HepG2 (cell line): ENCODE measurements around the gene SYTL5. TPM values are rescaled to one million over a fixed set of nuclear protein-coding genes. Genes with fewer than 3 reads are reported as not detected.

Source experiments
- ATAC-seq: fragments of 200-7000 bp; cut with Tn5 transposase; 3 replicates; pipeline ENCODE4 v1.9.1; 2020; ENCODE audit warnings: mild to moderate bottlenecking, moderate library complexity
- BruUV-seq: library from RNA; stranded (reverse); fragments of 400-500 nt; replicated peaks from 2 replicates; lab custom pipeline; 2021; lab: Mats Ljungman, UMichigan
- CTCF ChIA-PET: fragments of 300-600 bp; formaldehyde crosslinking; extraction: SDS; loops from one replicate; lab custom pipeline; 2021; ENCODE audit warnings: low total read pairs, inconsistent platforms, low intra/inter-chr PET ratio; lab: Yijun Ruan, JAX
- POLR2A ChIA-PET: fragments of 350-600 bp; sonication (Branson Sonifier 250); formaldehyde crosslinking; loops from one replicate; lab custom pipeline; 2020; ENCODE audit warnings: antibody characterized with exemption, inconsistent platforms; lab: Yijun Ruan, JAX
- DNase-seq: peaks from one replicate; pipeline ENCODE4 v3.0.0-alpha.2; 2015; ENCODE audit warnings: low spot score
- FAIRE-seq: peaks from 3 replicates; lab custom pipeline; 2011; peaks lifted over from hg19 to GRCh38; lab: Jason Lieb, UNC
- H2AFZ ChIP-seq: one replicate; pipeline ENCODE4 v1.6.1; 2011; ENCODE audit warnings: low read length, inconsistent platforms
- H3K27ac ChIP-seq: fragments of 300-600 bp; 3 replicates; pipeline ENCODE4 v1.8.0; 2011; ENCODE audit warnings: mixed run types, mild to moderate bottlenecking, mixed read lengths, low read length, inconsistent platforms; ENCODE audit not compliant: insufficient read depth; ENCODE audit errors: extremely low read length
- H3K27me3 ChIP-seq, 2 experiments: fragments of 200-600 bp in 1 of 2; 2 replicates in 1 of 2; 3 replicates in 1 of 2; pipeline versions ENCODE4 v1.6.0 to v1.8.0; 2011; ENCODE audit warnings: low read length in 2 of 2, mild to moderate bottlenecking in 2 of 2, moderate library complexity in 2 of 2, inconsistent platforms in 1 of 2; ENCODE audit not compliant: insufficient read depth in 2 of 2, control insufficient read depth in 1 of 2
- H3K36me3 ChIP-seq, 2 experiments: fragments of 200-600 bp in 1 of 2; replicated peaks in 1 of 2; 2 replicates in 1 of 2; 3 replicates in 1 of 2; pipeline versions ENCODE4 v1.5.1 to v1.8.0; 2011; ENCODE audit warnings: low read length in 2 of 2, inconsistent platforms in 1 of 2; ENCODE audit not compliant: insufficient read depth in 2 of 2, control insufficient read depth in 1 of 2
- H3K4me1 ChIP-seq: 2 replicates; pipeline ENCODE4 v1.5.1; 2012; ENCODE audit warnings: low read length, inconsistent platforms; ENCODE audit not compliant: insufficient read depth
- H3K4me2 ChIP-seq: 2 replicates; pipeline ENCODE4 v1.6.0; 2011; ENCODE audit warnings: low read depth, low read length, inconsistent platforms
- H3K4me3 ChIP-seq, 3 experiments: fragments of 200-600 bp in 1 of 3; sonication (generic), shearing (Covaris generic) in 1 of 3; replicated peaks in 1 of 3; 2 replicates each; pipeline ENCODE4 v1.5.1; 2011 to 2016; ENCODE audit warnings: low read length in 3 of 3, inconsistent platforms in 2 of 3, low read depth in 2 of 3, mild to moderate bottlenecking in 2 of 3, control low read depth in 1 of 3, mixed read lengths in 1 of 3; ENCODE audit not compliant: insufficient read depth in 1 of 3
- H3K79me2 ChIP-seq: one replicate; pipeline ENCODE4 v1.6.1; 2011; ENCODE audit warnings: low read length, inconsistent platforms; ENCODE audit not compliant: insufficient read depth
- H3K9ac ChIP-seq: 2 replicates; pipeline ENCODE4 v1.6.0; 2011; ENCODE audit warnings: mild to moderate bottlenecking, low read depth, low read length, inconsistent platforms; ENCODE audit not compliant: insufficient read depth
- H3K9me3 ChIP-seq: 2 replicates; pipeline ENCODE4 v1.5.1; 2012; ENCODE audit warnings: mild to moderate bottlenecking, low read length
- H4K20me1 ChIP-seq: 2 replicates; pipeline ENCODE4 v1.6.0; 2011; ENCODE audit warnings: inconsistent platforms, mild to moderate bottlenecking, low read length, moderate library complexity; ENCODE audit not compliant: insufficient read depth
- HOXD1 ChIP-seq: sonication (generic); formaldehyde crosslinking; IDR thresholded peaks from 2 replicates; pipeline ENCODE4 v1.5.0; 2020; ENCODE audit warnings: missing genetic modification reagents
- MEIS1 ChIP-seq: sonication (generic); formaldehyde crosslinking; IDR thresholded peaks from 2 replicates; pipeline ENCODE4 v1.9.0; 2021; ENCODE audit warnings: mild to moderate bottlenecking, missing genetic modification reagents, moderate library complexity, borderline replicate concordance
- NFYB ChIP-seq: sonication (generic); formaldehyde crosslinking; IDR thresholded peaks from 2 replicates; pipeline ENCODE4 v1.4.0; 2020; ENCODE audit warnings: missing genetic modification reagents
- THYN1 ChIP-seq: sonication (generic); formaldehyde crosslinking; IDR thresholded peaks from 2 replicates; pipeline ENCODE4 v1.8.1; 2023; ENCODE audit warnings: low read depth, mild to moderate bottlenecking, moderate library complexity, missing genetic modification reagents, borderline replicate concordance
- YY1 ChIP-seq: IDR thresholded peaks from 2 replicates; pipeline ENCODE4 v1.6.1; 2011; ENCODE audit warnings: low read length, low read depth, moderate library complexity, mild to moderate bottlenecking; ENCODE audit not compliant: insufficient read depth, insufficient replicate concordance
- ZFP1 ChIP-seq: IDR thresholded peaks from 2 replicates; pipeline ENCODE4 v1.6.1; 2016
- ZNF44 ChIP-seq: sonication (generic); formaldehyde crosslinking; IDR thresholded peaks from 2 replicates; pipeline ENCODE4 v1.5.1; 2020; ENCODE audit warnings: mild to moderate bottlenecking, missing genetic modification reagents
- ZNF776 ChIP-seq: sonication (generic); formaldehyde crosslinking; IDR thresholded peaks from 2 replicates; pipeline ENCODE4 v1.4.0; 2020; ENCODE audit warnings: mild to moderate bottlenecking, missing genetic modification reagents
- WGBS: methylation state at CpG from one replicate; pipeline ENCODE4 v1.1.6; 2017; ENCODE audit warnings: low lambda C conversion rate; 5-methylcytosine and 5-hydroxymethylcytosine counted together
- in situ Hi-C: cut with HindIII; loops from 2 replicates; pipeline ENCODE4 v1.10.0; 2017; ENCODE audit warnings: low pct_unique_long_range_greater_than_20kb; ENCODE audit not compliant: extremely low pct_ligation_motif_present
- intact Hi-C: fragments of 100-400 bp; cut with micrococcal nuclease; formaldehyde crosslinking; loops from one replicate; pipeline ENCODE4 v1.10.0; 2022; ENCODE audit not compliant: unreplicated experiment
- polyA plus RNA-seq, 8 experiments: library from polyadenylated mRNA; depleted of rRNA in 3 of 8; stranded (reverse) in 7 of 8; unstranded in 1 of 8; fragments of >200 nt; fragmentation: Illumina TruSeq in 4 of 8; extraction: Trizol in 4 of 8; gene quantifications; 2 replicates each; pipeline versions ENCODE4 v1.2.1 to v1.2.3, GENCODE V29; 2011 to 2016; ENCODE audit warnings: low read depth in 4 of 8, missing spikeins in 1 of 8, mixed read lengths in 1 of 8; ENCODE audit not compliant: insufficient read depth in 1 of 8
- total RNA-seq, 5 experiments: library from RNA; depleted of rRNA; stranded (reverse); fragments of >200 nt; fragmentation: Illumina TruSeq; extraction: Trizol; gene quantifications; 2 replicates each; pipeline ENCODE4 v1.2.3, GENCODE V29; 2016; ENCODE audit warnings: low read depth in 1 of 5
- TF ChIP-seq, protein P1 (sequence below), 2 experiments: sonication (generic) in 1 of 2; formaldehyde crosslinking in 1 of 2; IDR thresholded peaks; 2 replicates each; pipeline versions ENCODE4 v1.4.0 to v1.6.1; 2016 to 2020; ENCODE audit warnings: borderline replicate concordance in 1 of 2, low read depth in 1 of 2, mild to moderate bottlenecking in 1 of 2, missing genetic modification reagents in 1 of 2
- TF ChIP-seq, protein P2 (sequence below): sonication (generic); formaldehyde crosslinking; IDR thresholded peaks from 2 replicates; pipeline ENCODE4 v1.5.1; 2020; ENCODE audit warnings: missing genetic modification reagents, mild to moderate bottlenecking, borderline replicate concordance
- TF ChIP-seq, protein P3 (sequence below): sonication (generic); formaldehyde crosslinking; IDR thresholded peaks from 2 replicates; pipeline ENCODE4 v1.4.0; 2020; ENCODE audit warnings: mild to moderate bottlenecking, missing genetic modification reagents
- TF ChIP-seq, protein P4 (sequence below): sonication (generic); formaldehyde crosslinking; IDR thresholded peaks from 2 replicates; pipeline ENCODE4 v1.4.0; 2020; ENCODE audit warnings: missing genetic modification reagents, borderline replicate concordance

The SYTL5 gene
- total and polyA plus RNA-seq, 2 of the 13 experiments (the other 11 are each of a cell fraction or from before 2014, with no cell fraction given), result not detected

DNA sequence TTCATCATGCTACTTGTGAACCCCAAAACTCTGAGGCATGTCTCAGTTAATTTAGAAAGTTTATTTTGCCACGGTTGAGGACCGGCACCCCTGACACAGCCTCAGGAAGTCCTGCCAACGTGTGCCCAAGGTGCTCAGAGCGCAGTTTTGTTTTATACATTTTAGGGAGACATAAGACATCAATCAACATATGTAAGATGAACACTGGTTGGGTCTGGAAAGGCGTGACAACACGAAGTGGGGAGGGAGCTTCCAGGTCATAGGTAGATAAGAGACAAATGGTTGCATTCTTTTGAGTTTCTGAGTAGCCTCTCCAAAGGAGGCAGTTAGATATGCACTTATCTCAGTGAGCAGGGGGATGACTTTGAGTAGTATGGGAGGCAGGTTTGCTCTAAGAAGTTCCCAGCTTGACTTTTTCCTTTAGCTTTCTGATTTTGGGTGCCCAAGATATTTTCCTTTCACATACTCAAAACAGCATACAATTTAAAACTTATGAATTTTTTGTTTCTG is 98.9 kb downstream of the SYTL5 start:
- TF ChIP-seq HOXD1 (CRISPR knock-in tag) (no peak), ZNF44 (CRISPR knock-in tag) (no peak), MEIS1 (CRISPR knock-in tag) (no peak), THYN1 (CRISPR knock-in tag) (no peak), NFYB (CRISPR knock-in tag) (no peak), ZNF776 (CRISPR knock-in tag) (no peak), ZFP1 (CRISPR knock-in tag) (no peak), YY1 (no peak)
- TF ChIP-seq, protein P1, sequence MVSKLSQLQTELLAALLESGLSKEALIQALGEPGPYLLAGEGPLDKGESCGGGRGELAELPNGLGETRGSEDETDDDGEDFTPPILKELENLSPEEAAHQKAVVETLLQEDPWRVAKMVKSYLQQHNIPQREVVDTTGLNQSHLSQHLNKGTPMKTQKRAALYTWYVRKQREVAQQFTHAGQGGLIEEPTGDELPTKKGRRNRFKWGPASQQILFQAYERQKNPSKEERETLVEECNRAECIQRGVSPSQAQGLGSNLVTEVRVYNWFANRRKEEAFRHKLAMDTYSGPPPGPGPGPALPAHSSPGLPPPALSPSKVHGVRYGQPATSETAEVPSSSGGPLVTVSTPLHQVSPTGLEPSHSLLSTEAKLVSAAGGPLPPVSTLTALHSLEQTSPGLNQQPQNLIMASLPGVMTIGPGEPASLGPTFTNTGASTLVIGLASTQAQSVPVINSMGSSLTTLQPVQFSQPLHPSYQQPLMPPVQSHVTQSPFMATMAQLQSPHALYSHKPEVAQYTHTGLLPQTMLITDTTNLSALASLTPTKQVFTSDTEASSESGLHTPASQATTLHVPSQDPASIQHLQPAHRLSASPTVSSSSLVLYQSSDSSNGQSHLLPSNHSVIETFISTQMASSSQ (IDR thresholded peaks at IDR 0.05; ENCODE audit: low read depth), result no peak
- TF ChIP-seq, protein P1 (CRISPR knock-in tag; IDR thresholded peaks at IDR 0.05; ENCODE audit: borderline replicate concordance), result no peak
- TF ChIP-seq, protein P2, sequence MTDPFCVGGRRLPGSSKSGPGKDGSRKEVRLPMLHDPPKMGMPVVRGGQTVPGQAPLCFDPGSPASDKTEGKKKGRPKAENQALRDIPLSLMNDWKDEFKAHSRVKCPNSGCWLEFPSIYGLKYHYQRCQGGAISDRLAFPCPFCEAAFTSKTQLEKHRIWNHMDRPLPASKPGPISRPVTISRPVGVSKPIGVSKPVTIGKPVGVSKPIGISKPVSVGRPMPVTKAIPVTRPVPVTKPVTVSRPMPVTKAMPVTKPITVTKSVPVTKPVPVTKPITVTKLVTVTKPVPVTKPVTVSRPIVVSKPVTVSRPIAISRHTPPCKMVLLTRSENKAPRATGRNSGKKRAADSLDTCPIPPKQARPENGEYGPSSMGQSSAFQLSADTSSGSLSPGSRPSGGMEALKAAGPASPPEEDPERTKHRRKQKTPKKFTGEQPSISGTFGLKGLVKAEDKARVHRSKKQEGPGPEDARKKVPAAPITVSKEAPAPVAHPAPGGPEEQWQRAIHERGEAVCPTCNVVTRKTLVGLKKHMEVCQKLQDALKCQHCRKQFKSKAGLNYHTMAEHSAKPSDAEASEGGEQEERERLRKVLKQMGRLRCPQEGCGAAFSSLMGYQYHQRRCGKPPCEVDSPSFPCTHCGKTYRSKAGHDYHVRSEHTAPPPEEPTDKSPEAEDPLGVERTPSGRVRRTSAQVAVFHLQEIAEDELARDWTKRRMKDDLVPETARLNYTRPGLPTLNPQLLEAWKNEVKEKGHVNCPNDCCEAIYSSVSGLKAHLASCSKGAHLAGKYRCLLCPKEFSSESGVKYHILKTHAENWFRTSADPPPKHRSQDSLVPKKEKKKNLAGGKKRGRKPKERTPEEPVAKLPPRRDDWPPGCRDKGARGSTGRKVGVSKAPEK (CRISPR knock-in tag), result no peak
- TF ChIP-seq, protein P3, sequence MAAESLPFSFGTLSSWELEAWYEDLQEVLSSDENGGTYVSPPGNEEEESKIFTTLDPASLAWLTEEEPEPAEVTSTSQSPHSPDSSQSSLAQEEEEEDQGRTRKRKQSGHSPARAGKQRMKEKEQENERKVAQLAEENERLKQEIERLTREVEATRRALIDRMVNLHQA (CRISPR knock-in tag), result no peak
- TF ChIP-seq, protein P4, sequence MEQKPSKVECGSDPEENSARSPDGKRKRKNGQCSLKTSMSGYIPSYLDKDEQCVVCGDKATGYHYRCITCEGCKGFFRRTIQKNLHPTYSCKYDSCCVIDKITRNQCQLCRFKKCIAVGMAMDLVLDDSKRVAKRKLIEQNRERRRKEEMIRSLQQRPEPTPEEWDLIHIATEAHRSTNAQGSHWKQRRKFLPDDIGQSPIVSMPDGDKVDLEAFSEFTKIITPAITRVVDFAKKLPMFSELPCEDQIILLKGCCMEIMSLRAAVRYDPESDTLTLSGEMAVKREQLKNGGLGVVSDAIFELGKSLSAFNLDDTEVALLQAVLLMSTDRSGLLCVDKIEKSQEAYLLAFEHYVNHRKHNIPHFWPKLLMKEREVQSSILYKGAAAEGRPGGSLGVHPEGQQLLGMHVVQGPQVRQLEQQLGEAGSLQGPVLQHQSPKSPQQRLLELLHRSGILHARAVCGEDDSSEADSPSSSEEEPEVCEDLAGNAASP (CRISPR knock-in tag), result no peak
- CTCF ChIA-PET, result no interaction called here
- peaks cover 10% of the 10 kb centered on the region; the same call in 1 of the 2 replicates for H3K4me1 ChIP-seq
- POLR2A ChIA-PET, result no interaction called here
- no peak overlapping the region for H3K27ac ChIP-seq
- FAIRE-seq (no peak), ATAC-seq (no peak), DNase-seq (no peak)
- intact Hi-C loops (no loop called here), in situ Hi-C loops (no loop called here)
- no peak overlapping the region for H3K4me3 ChIP-seq
- no peaks in the 10 kb centered on the region for H4K20me1 ChIP-seq
- no peaks in the 10 kb centered on the region for H3K79me2 ChIP-seq
- H2AFZ ChIP-seq, result no peak overlapping the region
- BruUV-seq, result no TSS peak
- 61% methylated on average over 3 of the region's 6 CpGs for WGBS
- H3K9me3 ChIP-seq, result no peaks in the 10 kb centered on the region
- no peaks in the 10 kb centered on the region for H3K36me3 ChIP-seq
- no peak overlapping the region for H3K9ac ChIP-seq
- H3K4me2 ChIP-seq, result no peak overlapping the region
- no peaks in the 10 kb centered on the region for H3K27me3 ChIP-seq
